NCI-H2029 treated with DMSO at 0.1 percent for 48 hours (cell line): Measurements from ENCODE around the gene DNASE1L2.

ENCODE experiments used
- DNase-seq: peaks from one replicate; lab custom pipeline; 2025; lab: John Stamatoyannopoulos, UW

Gene DNASE1L2

GRCh38 chr16:2287916-2288547 lies 51.8 kb downstream of the DNASE1L2 start:
- no peak for DNase-seq
